HepG2 (cell line): Measurements from ENCODE around the gene SLC27A3. TPM values are rescaled to one million over a fixed set of nuclear protein-coding genes. Genes with fewer than 3 reads are reported as not detected.

Experiments
- CSRNP1 ChIP-seq: sonication (generic); formaldehyde crosslinking; IDR thresholded peaks from 2 replicates; pipeline ENCODE4 v1.8.1; 2023; ENCODE audit warnings: mild to moderate bottlenecking, missing genetic modification reagents
- HDAC1 ChIP-seq: sonication (generic); formaldehyde crosslinking; IDR thresholded peaks from 2 replicates; pipeline ENCODE4 v1.5.1; 2020; ENCODE audit warnings: mild to moderate bottlenecking, missing genetic modification reagents
- HIC2 ChIP-seq: sonication (generic); formaldehyde crosslinking; IDR thresholded peaks from 2 replicates; pipeline ENCODE4 v1.9.0; 2022; ENCODE audit warnings: low read depth, missing genetic modification reagents
- PITX1 ChIP-seq: sonication (generic); formaldehyde crosslinking; IDR thresholded peaks from 2 replicates; pipeline ENCODE4 v1.5.1; 2020; ENCODE audit warnings: mild to moderate bottlenecking, missing genetic modification reagents
- SNAPC4 ChIP-seq: sonication (generic); formaldehyde crosslinking; IDR thresholded peaks from 2 replicates; pipeline ENCODE4 v1.4.0; 2020; ENCODE audit warnings: mild to moderate bottlenecking, missing genetic modification reagents
- SPEN ChIP-seq: sonication (generic); formaldehyde crosslinking; IDR thresholded peaks from 2 replicates; pipeline ENCODE4 v1.5.1; 2020; ENCODE audit warnings: low read depth, mild to moderate bottlenecking, missing genetic modification reagents
- SRF ChIP-seq: IDR thresholded peaks from 2 replicates; pipeline ENCODE4 v1.6.1; 2011; ENCODE audit warnings: mild to moderate bottlenecking, low read depth, low read length, moderate library complexity
- TFAP4 ChIP-seq: sonication (generic); IDR thresholded peaks from 2 replicates; pipeline ENCODE4 v1.6.1; 2016; ENCODE audit warnings: low read depth, borderline replicate concordance
- ZBTB33 ChIP-seq: sonication (generic); formaldehyde crosslinking; IDR thresholded peaks from 2 replicates; pipeline ENCODE4 v1.4.0; 2020; ENCODE audit warnings: missing genetic modification reagents
- ZFP91 ChIP-seq: sonication (generic); formaldehyde crosslinking; IDR thresholded peaks from 2 replicates; pipeline ENCODE4 v1.9.0; 2022; ENCODE audit warnings: missing genetic modification reagents, mild to moderate bottlenecking, borderline replicate concordance
- ZNF12 ChIP-seq: sonication (generic); formaldehyde crosslinking; IDR thresholded peaks from 2 replicates; pipeline ENCODE4 v1.5.0; 2020; ENCODE audit warnings: missing genetic modification reagents
- ZNF383 ChIP-seq: sonication (generic); formaldehyde crosslinking; IDR thresholded peaks from 2 replicates; pipeline ENCODE4 v1.4.0; 2020; ENCODE audit warnings: missing genetic modification reagents, mild to moderate bottlenecking, borderline replicate concordance
- polyA plus RNA-seq, 8 experiments: library from polyadenylated mRNA; depleted of rRNA in 3 of 8; stranded (reverse) in 7 of 8; unstranded in 1 of 8; fragments of >200 nt; fragmentation: Illumina TruSeq in 4 of 8; extraction: Trizol in 4 of 8; gene quantifications; 2 replicates each; pipeline versions ENCODE4 v1.2.1 to v1.2.3, GENCODE V29; 2011 to 2016; ENCODE audit warnings: low read depth in 4 of 8, missing spikeins in 1 of 8, mixed read lengths in 1 of 8; ENCODE audit not compliant: insufficient read depth in 1 of 8
- total RNA-seq, 5 experiments: library from RNA; depleted of rRNA; stranded (reverse); fragments of >200 nt; fragmentation: Illumina TruSeq; extraction: Trizol; gene quantifications; 2 replicates each; pipeline ENCODE4 v1.2.3, GENCODE V29; 2016; ENCODE audit warnings: low read depth in 1 of 5

SLC27A3 gene
- total and polyA plus RNA-seq, 2 of the 13 experiments (the other 11 are each of a cell fraction or from before 2014, with no cell fraction given) = 4.3 to 10.3 TPM

GRCh38 chr1:153768316-153769181 lies 6.7 kb upstream of the SLC27A3 start (continued):
- TF ChIP-seq SNAPC4 (no peak), SPEN (CRISPR knock-in tag) (peak; percentile 8; the same call in 1 of the 2 replicates), ZNF383 (CRISPR knock-in tag) (no peak), SRF (no peak), PITX1 (CRISPR knock-in tag) (peak; percentile 42; the same call in 1 of the 2 replicates), TFAP4 (peak; percentile 63; the same call in 1 of the 2 replicates), ZBTB33 (CRISPR knock-in tag) (0 out of 2 replicates have a peak, but pooled peaks have one; percentile 9), ZFP91 (peak; percentile 61), HDAC1 (CRISPR knock-in tag) (0 out of 2 replicates have a peak, but pooled peaks have one; percentile 61), HIC2 (CRISPR knock-in tag) (peak; percentile 54; the same call in 1 of the 2 replicates), CSRNP1 (CRISPR knock-in tag) (0 out of 2 replicates have a peak, but pooled peaks have one; percentile 22), ZNF12 (CRISPR knock-in tag) (peak; percentile 49; the same call in 1 of the 2 replicates)
